Smooth muscle cell (in vitro differentiated cells): ENCODE data around the gene VWA8. TPM values are rescaled to one million over a fixed set of nuclear protein-coding genes. Genes with fewer than 3 reads are reported as not detected.

Experiments used
- DNase-seq: peaks from one replicate; lab custom pipeline; 2025; ENCODE audit not compliant: unreplicated experiment; lab: John Stamatoyannopoulos, UW
- H2AFZ ChIP-seq: fragments of 200-600 bp; sonication (generic); 2 replicates; pipeline ENCODE4 v1.6.0; 2016; ENCODE audit warnings: antibody characterized with exemption, low read depth, mild to moderate bottlenecking
- H3F3A ChIP-seq: fragments of 200-600 bp; sonication (generic); 2 replicates; pipeline ENCODE4 v1.6.0; 2017; ENCODE audit warnings: antibody characterized with exemption, low read depth
- H3K27ac ChIP-seq: fragments of 200-600 bp; sonication (generic); 2 replicates; pipeline ENCODE4 v1.5.1; 2016; ENCODE audit warnings: low read depth, mild to moderate bottlenecking
- H3K27me3 ChIP-seq: fragments of 200-600 bp; sonication (generic); 2 replicates; pipeline ENCODE4 v1.6.1; 2016; ENCODE audit warnings: low read depth, mild to moderate bottlenecking
- H3K36me3 ChIP-seq: fragments of 200-600 bp; sonication (generic); 2 replicates; pipeline ENCODE4 v1.5.1; 2016; ENCODE audit warnings: low read depth
- H3K4me1 ChIP-seq: fragments of 200-600 bp; sonication (generic); 2 replicates; pipeline ENCODE4 v1.5.1; 2016; ENCODE audit warnings: low read depth
- H3K4me2 ChIP-seq: fragments of 200-600 bp; sonication (generic); 2 replicates; pipeline ENCODE4 v1.6.0; 2016; ENCODE audit warnings: mild to moderate bottlenecking
- H3K4me3 ChIP-seq: fragments of 200-600 bp; sonication (generic); 2 replicates; pipeline ENCODE4 v1.5.1; 2016; ENCODE audit warnings: mild to moderate bottlenecking
- H3K79me2 ChIP-seq: fragments of 200-600 bp; sonication (generic); 2 replicates; pipeline ENCODE4 v1.6.0; 2016; ENCODE audit warnings: low read depth, mild to moderate bottlenecking
- H3K9ac ChIP-seq: fragments of 200-600 bp; sonication (generic); 2 replicates; pipeline ENCODE4 v1.6.0; 2016; ENCODE audit warnings: low read depth
- H3K9me3 ChIP-seq: fragments of 200-600 bp; sonication (generic); replicated peaks from 2 replicates; pipeline ENCODE4 v1.5.1; 2016; ENCODE audit warnings: low read depth
- H4K20me1 ChIP-seq: fragments of 200-600 bp; sonication (generic); 2 replicates; pipeline ENCODE4 v1.6.0; 2016; ENCODE audit warnings: low read depth
- WGBS: methylation state at CpG from one replicate; pipeline ENCODE4 v1.1.7; 2016; ENCODE audit warnings: low lambda C conversion rate; 5-methylcytosine and 5-hydroxymethylcytosine counted together
- polyA plus RNA-seq: library from polyadenylated mRNA; unstranded; fragments of >200 nt; fragmentation: Nextera tagmentation; extraction: Ambion mirVana; gene quantifications from 2 replicates; pipeline ENCODE4 v1.2.1, GENCODE V29; 2016
- total RNA-seq: library from RNA; depleted of rRNA; stranded (reverse); fragments of >200 nt; gene quantifications from 2 replicates; pipeline ENCODE4 v1.2.3, GENCODE V29; 2014
- TF ChIP-seq, protein P1 (sequence below): fragments of 200-600 bp; sonication (generic); IDR thresholded peaks from 2 replicates; pipeline ENCODE4 v1.5.1; 2017; ENCODE audit warnings: borderline replicate concordance, mild to moderate bottlenecking, antibody characterized with exemption; ENCODE audit not compliant: insufficient read depth, poor library complexity, severe bottlenecking

Gene VWA8
- total and polyA plus RNA-seq, 2 experiments from 2014 or later = 2.6 to 14.4 TPM

DNA sequence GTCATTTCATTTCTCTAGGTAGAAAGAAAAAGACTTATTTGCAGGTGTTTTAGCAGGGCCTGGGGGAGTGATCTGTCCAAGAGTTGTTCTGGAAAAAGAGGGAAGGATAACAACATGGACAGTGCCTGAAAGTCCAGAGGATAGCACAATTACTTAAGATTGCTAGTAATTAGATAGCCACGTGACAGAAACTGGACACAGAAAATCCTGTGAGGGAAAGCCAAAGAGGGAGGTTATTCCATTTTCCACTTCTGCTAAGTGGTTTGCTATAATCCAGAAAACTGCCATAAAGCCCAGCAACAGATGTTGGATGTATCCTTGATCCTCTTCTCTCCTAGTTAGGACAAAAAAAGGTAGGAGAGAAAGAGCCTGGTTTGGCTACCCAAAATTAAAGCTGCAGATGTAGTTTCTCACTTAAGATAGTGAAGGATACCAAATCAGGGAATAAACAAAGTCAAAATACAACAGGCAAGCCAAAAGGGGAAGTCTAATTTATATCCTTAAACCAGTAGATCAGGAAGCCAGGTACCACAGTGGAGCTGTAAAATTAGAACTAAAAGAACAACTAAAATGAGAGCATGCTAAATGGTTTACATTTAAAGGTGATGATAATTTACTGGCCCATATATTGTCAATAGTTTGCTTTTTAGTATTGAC is 140.2 kb downstream of the VWA8 start:
- no peaks in the 10 kb centered on the region for H3K27me3 ChIP-seq
- H3K4me3 ChIP-seq = no peak overlapping the region
- H3K9ac ChIP-seq = no peak overlapping the region
- no peak overlapping the region for H2AFZ ChIP-seq
- H4K20me1 ChIP-seq = no peaks in the 10 kb centered on the region
- H3K4me1 ChIP-seq = no peaks in the 10 kb centered on the region
- H3K27ac ChIP-seq = no peak overlapping the region
- H3K79me2 ChIP-seq = no peaks in the 10 kb centered on the region
- TF ChIP-seq, protein P1, sequence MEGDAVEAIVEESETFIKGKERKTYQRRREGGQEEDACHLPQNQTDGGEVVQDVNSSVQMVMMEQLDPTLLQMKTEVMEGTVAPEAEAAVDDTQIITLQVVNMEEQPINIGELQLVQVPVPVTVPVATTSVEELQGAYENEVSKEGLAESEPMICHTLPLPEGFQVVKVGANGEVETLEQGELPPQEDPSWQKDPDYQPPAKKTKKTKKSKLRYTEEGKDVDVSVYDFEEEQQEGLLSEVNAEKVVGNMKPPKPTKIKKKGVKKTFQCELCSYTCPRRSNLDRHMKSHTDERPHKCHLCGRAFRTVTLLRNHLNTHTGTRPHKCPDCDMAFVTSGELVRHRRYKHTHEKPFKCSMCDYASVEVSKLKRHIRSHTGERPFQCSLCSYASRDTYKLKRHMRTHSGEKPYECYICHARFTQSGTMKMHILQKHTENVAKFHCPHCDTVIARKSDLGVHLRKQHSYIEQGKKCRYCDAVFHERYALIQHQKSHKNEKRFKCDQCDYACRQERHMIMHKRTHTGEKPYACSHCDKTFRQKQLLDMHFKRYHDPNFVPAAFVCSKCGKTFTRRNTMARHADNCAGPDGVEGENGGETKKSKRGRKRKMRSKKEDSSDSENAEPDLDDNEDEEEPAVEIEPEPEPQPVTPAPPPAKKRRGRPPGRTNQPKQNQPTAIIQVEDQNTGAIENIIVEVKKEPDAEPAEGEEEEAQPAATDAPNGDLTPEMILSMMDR = no peak
- no peak for DNase-seq
- H3F3A ChIP-seq = no peaks in the 10 kb centered on the region
- H3K9me3 ChIP-seq = peaks cover 5% of the 10 kb centered on the region
- no peak overlapping the region for H3K4me2 ChIP-seq
- H3K36me3 ChIP-seq = peaks cover 12% of the 10 kb centered on the region
- WGBS = 60% methylated on average over 1 of the region's 1 CpG

DNA sequence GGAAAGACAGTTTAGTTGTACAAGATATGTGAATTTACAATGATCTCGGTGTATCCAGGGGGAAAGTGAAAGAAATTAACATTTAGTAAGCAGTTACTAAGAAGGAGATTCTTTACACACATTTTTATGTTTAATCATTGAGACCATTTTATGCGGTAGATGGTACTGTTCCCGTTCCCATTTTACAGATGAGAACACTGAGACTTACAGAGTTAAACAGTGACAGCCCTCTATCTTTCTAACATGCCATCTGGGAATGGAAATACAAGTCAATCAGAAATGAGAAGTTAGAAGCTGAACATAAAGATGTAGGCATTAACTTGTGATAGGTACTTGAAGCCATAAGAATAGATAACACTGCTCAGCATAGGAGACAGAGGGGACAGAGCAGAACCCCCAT is 144.9 kb downstream of the VWA8 start:
- Histone ChIP-seq H3K4me1 (peaks cover 6% of the 10 kb centered on the region), H3K9me3 (peaks cover 6% of the 10 kb centered on the region), H4K20me1 (no peaks in the 10 kb centered on the region), H3K27ac (no peak overlapping the region), H3K79me2 (no peaks in the 10 kb centered on the region), H3F3A (no peaks in the 10 kb centered on the region), H2AFZ (no peak overlapping the region), H3K27me3 (no peaks in the 10 kb centered on the region), H3K4me2 (no peak overlapping the region), H3K9ac (no peak overlapping the region), H3K4me3 (no peak overlapping the region), H3K36me3 (peaks cover 17% of the 10 kb centered on the region)
- TF ChIP-seq, protein P1 = no peak
- 99% methylated on average over 3 of the region's 3 CpGs for WGBS
- no peak for DNase-seq

DNA sequence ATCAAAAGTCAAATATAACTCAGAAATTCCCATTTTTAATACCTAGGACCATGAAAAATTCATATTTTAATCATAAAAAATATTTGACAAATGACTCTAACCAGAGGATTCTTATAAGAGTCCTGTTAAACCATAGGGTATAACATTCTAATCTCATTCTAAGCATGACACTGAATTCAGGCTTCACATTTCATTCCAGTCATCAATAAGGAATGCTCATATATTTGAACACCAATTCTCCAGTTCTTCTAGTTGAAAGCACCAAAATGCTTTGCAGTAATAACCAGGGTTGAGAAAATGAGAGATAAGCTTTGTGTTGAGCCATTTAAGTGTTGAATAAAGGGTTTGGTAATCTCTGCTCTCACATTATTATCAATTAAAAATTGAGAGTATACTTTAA is 147.5 kb downstream of the VWA8 start:
- Histone ChIP-seq H3K36me3 (peaks cover 17% of the 10 kb centered on the region), H3F3A (no peaks in the 10 kb centered on the region), H2AFZ (no peak overlapping the region), H4K20me1 (no peaks in the 10 kb centered on the region), H3K9ac (no peak overlapping the region), H3K9me3 (peaks cover 6% of the 10 kb centered on the region), H3K4me2 (peak overlapping the region; percentile 29), H3K4me1 (peaks cover 6% of the 10 kb centered on the region), H3K27ac (peak overlapping the region; percentile 20), H3K79me2 (no peaks in the 10 kb centered on the region), H3K27me3 (no peaks in the 10 kb centered on the region), H3K4me3 (no peak overlapping the region)
- TF ChIP-seq, protein P1 = no peak
- no peak for DNase-seq

DNA sequence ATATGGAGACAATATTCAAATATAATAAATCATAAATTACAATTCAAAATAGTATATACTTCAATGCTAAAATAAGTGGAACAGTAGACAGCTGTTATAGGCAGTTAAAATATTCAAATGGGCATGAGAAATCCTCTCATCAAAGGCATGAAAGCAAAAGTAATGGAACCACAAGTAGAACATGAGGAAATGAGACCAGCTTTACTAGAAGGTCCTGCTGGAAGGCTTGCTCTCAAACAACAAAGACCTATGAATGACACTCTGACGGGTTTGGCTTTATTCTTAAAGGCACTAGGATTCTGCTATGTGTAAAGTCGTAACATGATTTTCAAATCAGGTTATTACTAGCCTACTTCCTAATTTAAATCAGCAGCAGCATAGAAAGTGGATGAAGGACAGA is 148.1 kb downstream of the VWA8 start:
- H3F3A ChIP-seq = no peaks in the 10 kb centered on the region
- TF ChIP-seq, protein P1 = no peak
- H3K36me3 ChIP-seq = peaks cover 17% of the 10 kb centered on the region
- H2AFZ ChIP-seq = no peak overlapping the region
- peak overlapping the region; percentile 20 for H3K27ac ChIP-seq
- H3K79me2 ChIP-seq = no peaks in the 10 kb centered on the region
- no peak overlapping the region for H3K9ac ChIP-seq
- DNase-seq = no peak
- 97% methylated on average over 2 of the region's 2 CpGs for WGBS
- H3K27me3 ChIP-seq = no peaks in the 10 kb centered on the region
- no peaks in the 10 kb centered on the region for H4K20me1 ChIP-seq
- peaks cover 6% of the 10 kb centered on the region for H3K9me3 ChIP-seq
- H3K4me2 ChIP-seq = no peak overlapping the region
- peaks cover 6% of the 10 kb centered on the region for H3K4me1 ChIP-seq
- H3K4me3 ChIP-seq = no peak overlapping the region
